Panc1 (cell line): Measurements from ENCODE around the gene TACO1. TPM values are rescaled to one million over a fixed set of nuclear protein-coding genes. Genes with fewer than 3 reads are reported as not detected.

Source experiments
- ATAC-seq: fragments of 200-7000 bp; cut with Tn5 transposase; 2 replicates; pipeline ENCODE4 v1.9.1; 2020; ENCODE audit warnings: mild to moderate bottlenecking, moderate library complexity
- BruUV-seq: library from RNA; stranded (reverse); fragments of 400-500 nt; replicated peaks from 2 replicates; lab custom pipeline; 2021; lab: Mats Ljungman, UMichigan
- CTCF ChIA-PET: fragments of 300-600 bp; sonication (Branson Sonifier 250); formaldehyde crosslinking; loops from one replicate; lab custom pipeline; 2022; ENCODE audit warnings: antibody characterized with exemption; lab: Charles Lee
- POLR2A ChIA-PET: fragments of 300-600 bp; sonication (Branson Sonifier 250); formaldehyde crosslinking; loops from one replicate; lab custom pipeline; 2022; ENCODE audit warnings: antibody characterized with exemption; lab: Charles Lee
- DNase-seq: peaks from one replicate; pipeline ENCODE4 v3.0.0-alpha.2; 2010; ENCODE audit warnings: low read depth, low spot score
- H3K27ac ChIP-seq: 2 replicates; pipeline ENCODE4 v1.5.1; 2011; ENCODE audit warnings: mild to moderate bottlenecking, low read length, inconsistent platforms
- H3K27me3 ChIP-seq: fragments of 200-500 bp; sonication (Bioruptor generic); 2 replicates; pipeline ENCODE4 v1.6.0; 2014; ENCODE audit warnings: low read length, inconsistent platforms; ENCODE audit not compliant: control insufficient read depth, insufficient read depth
- H3K36me3 ChIP-seq: fragments of 200-500 bp; sonication (Bioruptor generic); 2 replicates; pipeline ENCODE4 v1.5.1; 2014; ENCODE audit warnings: inconsistent platforms, mild to moderate bottlenecking, low read length, moderate library complexity; ENCODE audit not compliant: control insufficient read depth, insufficient read depth
- H3K4me1 ChIP-seq: 2 replicates; pipeline ENCODE4 v1.5.1; 2011; ENCODE audit warnings: inconsistent platforms, mild to moderate bottlenecking, low read length, moderate library complexity; ENCODE audit not compliant: control insufficient read depth, insufficient read depth
- H3K4me3 ChIP-seq, 2 experiments: 2 replicates each; pipeline ENCODE4 v1.5.1; 2011 to 2012; ENCODE audit warnings: low read depth in 2 of 2, low read length in 2 of 2, mild to moderate bottlenecking in 2 of 2, inconsistent platforms in 1 of 2, moderate library complexity in 1 of 2
- H3K9me3 ChIP-seq: fragments of 200-500 bp; sonication (Bioruptor generic); 2 replicates; pipeline ENCODE4 v1.5.1; 2014; ENCODE audit warnings: low read depth, mild to moderate bottlenecking, inconsistent platforms, low read length, moderate library complexity; ENCODE audit not compliant: control insufficient read depth, insufficient read depth
- POLR2AphosphoS5 ChIP-seq: IDR thresholded peaks from 2 replicates; pipeline ENCODE4 v1.6.1; 2012; ENCODE audit warnings: mild to moderate bottlenecking, low read depth, low read length, moderate library complexity
- SIN3A ChIP-seq: IDR thresholded peaks from 2 replicates; pipeline ENCODE4 v1.6.1; 2012; ENCODE audit warnings: low read depth, mild to moderate bottlenecking, low read length, moderate library complexity, borderline replicate concordance; ENCODE audit not compliant: insufficient read depth
- TCF7L2 ChIP-seq: IDR thresholded peaks from 2 replicates; pipeline ENCODE4 v1.6.1; 2011; ENCODE audit warnings: mild to moderate bottlenecking, low read depth, low read length, inconsistent platforms
- in situ Hi-C: cut with HindIII; loops from 2 replicates; pipeline ENCODE4 v1.10.0; 2016; ENCODE audit warnings: low sequenced_read_pairs, low pct_unique_long_range_greater_than_20kb
- intact Hi-C: fragments of 100-400 bp; cut with micrococcal nuclease; formaldehyde crosslinking; loops from one replicate; pipeline ENCODE4 v1.10.0; 2022; ENCODE audit not compliant: unreplicated experiment
- total RNA-seq: library from RNA; stranded (reverse); gene quantifications from one replicate; pipeline ENCODE4 v1.2.1, GENCODE V29; 2021; ENCODE audit not compliant: unreplicated experiment
- TF ChIP-seq, protein P1 (sequence below), 2 experiments: IDR thresholded peaks; 2 replicates each; pipeline ENCODE4 v1.6.1; 2011 to 2012; ENCODE audit warnings: low read depth in 2 of 2, control low read depth in 1 of 2, low read length in 1 of 2, mild to moderate bottlenecking in 1 of 2, moderate library complexity in 1 of 2; ENCODE audit not compliant: insufficient read depth in 1 of 2
- TF ChIP-seq, protein P2 (sequence below): fragments of 450-650 bp; IDR thresholded peaks from 2 replicates; pipeline ENCODE4 v1.5.1; 2017; ENCODE audit warnings: mild to moderate bottlenecking

TACO1 gene
- total RNA-seq, 1 experiment from 2014 or later: 17.9 TPM

DNA sequence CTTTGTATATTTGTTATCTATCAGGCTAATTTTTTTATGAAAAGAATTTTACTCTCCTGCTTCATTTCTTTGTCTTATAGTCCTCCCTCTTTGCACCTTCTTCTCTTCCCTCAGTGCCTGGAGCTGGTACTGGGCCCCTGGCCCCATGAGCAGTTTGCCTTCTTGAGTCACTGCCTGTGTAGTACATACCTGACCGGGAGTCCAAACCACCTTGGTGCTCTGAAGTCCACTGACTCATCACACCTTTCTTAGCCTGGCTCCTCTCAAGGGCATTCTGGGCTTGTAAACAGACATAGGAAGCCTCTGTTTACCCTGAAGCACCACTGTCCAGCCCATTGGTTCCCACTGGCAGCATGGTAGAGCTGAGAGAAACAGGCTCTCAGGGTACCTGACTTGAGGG is 11.0 kb upstream of the TACO1 start:
- ATAC-seq: no peak
- no peak for DNase-seq
- BruUV-seq: no TSS peak

DNA sequence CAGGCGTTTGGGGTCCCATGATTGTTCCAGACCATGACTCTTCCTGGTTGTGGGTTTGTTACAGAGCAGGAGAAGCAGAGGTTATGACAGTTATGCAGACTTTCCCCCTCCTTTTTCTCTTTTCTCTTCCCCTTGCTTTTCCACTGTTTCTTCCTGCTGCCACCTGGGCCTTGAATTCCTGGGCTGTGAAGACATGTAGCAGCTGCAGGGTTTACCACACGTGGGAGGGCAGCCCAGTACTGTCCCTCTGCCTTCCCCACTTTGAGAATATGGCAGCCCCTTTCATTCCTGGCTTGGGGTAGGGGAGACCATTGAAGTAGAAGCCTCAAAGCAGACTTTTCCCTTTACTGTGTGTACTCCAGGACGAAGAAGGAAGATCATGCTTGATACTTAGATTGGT is 7.9 kb upstream of the TACO1 start:
- Histone ChIP-seq H3K9me3 (no peaks in the 10 kb centered on the region), H3K27ac (no peak overlapping the region), H3K4me1 (no peaks in the 10 kb centered on the region), H3K36me3 (no peaks in the 10 kb centered on the region; the same call in 1 of the 2 replicates), H3K4me3 (no peak overlapping the region), H3K27me3 (no peaks in the 10 kb centered on the region)
- CTCF ChIA-PET: no interaction called here
- no peak for ATAC-seq
- POLR2A ChIA-PET: no interaction called here
- no peak for DNase-seq
- in situ Hi-C loops: no loop called here
- TF ChIP-seq TCF7L2: no peak
- TF ChIP-seq, protein P1, sequence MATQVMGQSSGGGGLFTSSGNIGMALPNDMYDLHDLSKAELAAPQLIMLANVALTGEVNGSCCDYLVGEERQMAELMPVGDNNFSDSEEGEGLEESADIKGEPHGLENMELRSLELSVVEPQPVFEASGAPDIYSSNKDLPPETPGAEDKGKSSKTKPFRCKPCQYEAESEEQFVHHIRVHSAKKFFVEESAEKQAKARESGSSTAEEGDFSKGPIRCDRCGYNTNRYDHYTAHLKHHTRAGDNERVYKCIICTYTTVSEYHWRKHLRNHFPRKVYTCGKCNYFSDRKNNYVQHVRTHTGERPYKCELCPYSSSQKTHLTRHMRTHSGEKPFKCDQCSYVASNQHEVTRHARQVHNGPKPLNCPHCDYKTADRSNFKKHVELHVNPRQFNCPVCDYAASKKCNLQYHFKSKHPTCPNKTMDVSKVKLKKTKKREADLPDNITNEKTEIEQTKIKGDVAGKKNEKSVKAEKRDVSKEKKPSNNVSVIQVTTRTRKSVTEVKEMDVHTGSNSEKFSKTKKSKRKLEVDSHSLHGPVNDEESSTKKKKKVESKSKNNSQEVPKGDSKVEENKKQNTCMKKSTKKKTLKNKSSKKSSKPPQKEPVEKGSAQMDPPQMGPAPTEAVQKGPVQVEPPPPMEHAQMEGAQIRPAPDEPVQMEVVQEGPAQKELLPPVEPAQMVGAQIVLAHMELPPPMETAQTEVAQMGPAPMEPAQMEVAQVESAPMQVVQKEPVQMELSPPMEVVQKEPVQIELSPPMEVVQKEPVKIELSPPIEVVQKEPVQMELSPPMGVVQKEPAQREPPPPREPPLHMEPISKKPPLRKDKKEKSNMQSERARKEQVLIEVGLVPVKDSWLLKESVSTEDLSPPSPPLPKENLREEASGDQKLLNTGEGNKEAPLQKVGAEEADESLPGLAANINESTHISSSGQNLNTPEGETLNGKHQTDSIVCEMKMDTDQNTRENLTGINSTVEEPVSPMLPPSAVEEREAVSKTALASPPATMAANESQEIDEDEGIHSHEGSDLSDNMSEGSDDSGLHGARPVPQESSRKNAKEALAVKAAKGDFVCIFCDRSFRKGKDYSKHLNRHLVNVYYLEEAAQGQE (IDR thresholded peaks at IDR 0.05; ENCODE audit: insufficient read depth in 1 of 2, low read depth in 2 of 2, low read length in 1 of 2): no peak
- TF ChIP-seq SIN3A: no peak
- TF ChIP-seq, protein P2, sequence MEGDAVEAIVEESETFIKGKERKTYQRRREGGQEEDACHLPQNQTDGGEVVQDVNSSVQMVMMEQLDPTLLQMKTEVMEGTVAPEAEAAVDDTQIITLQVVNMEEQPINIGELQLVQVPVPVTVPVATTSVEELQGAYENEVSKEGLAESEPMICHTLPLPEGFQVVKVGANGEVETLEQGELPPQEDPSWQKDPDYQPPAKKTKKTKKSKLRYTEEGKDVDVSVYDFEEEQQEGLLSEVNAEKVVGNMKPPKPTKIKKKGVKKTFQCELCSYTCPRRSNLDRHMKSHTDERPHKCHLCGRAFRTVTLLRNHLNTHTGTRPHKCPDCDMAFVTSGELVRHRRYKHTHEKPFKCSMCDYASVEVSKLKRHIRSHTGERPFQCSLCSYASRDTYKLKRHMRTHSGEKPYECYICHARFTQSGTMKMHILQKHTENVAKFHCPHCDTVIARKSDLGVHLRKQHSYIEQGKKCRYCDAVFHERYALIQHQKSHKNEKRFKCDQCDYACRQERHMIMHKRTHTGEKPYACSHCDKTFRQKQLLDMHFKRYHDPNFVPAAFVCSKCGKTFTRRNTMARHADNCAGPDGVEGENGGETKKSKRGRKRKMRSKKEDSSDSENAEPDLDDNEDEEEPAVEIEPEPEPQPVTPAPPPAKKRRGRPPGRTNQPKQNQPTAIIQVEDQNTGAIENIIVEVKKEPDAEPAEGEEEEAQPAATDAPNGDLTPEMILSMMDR: no peak
- no peak for TF ChIP-seq POLR2AphosphoS5
- no TSS peak for BruUV-seq
- intact Hi-C loops: no loop called here

More for the DNA sequence above, 11.0 kb upstream of the TACO1 start:
- Histone ChIP-seq H3K27me3 (no peaks in the 10 kb centered on the region), H3K4me3 (no peak overlapping the region), H3K9me3 (no peaks in the 10 kb centered on the region), H3K4me1 (no peaks in the 10 kb centered on the region), H3K36me3 (peaks cover 5% of the 10 kb centered on the region; the same call in 1 of the 2 replicates), H3K27ac (no peak overlapping the region)
- ChIA-PET POLR2A (no interaction called here), CTCF (no interaction called here)
- intact Hi-C loops (no loop called here), in situ Hi-C loops (no loop called here)
- TF ChIP-seq SIN3A (no peak), POLR2AphosphoS5 (no peak), TCF7L2 (no peak)
- TF ChIP-seq, protein P2: no peak
- TF ChIP-seq, protein P1 (IDR thresholded peaks at IDR 0.05; ENCODE audit: insufficient read depth in 1 of 2, low read depth in 2 of 2, low read length in 1 of 2): no peak
